Endometrium (tissue), 2 donors: ENCODE measurements around the gene SYCP2.
A peak's percentile ranks its signal among the peaks of the same experiment; 100 is the strongest.
"Not testable (repeated sequence)": the region's sequence is repeated elsewhere in the genome, so short reads cannot be mapped to it uniquely, and the experiment has no call there.

Experiments
- FAIRE-seq: peaks from 2 replicates; lab custom pipeline; 2012; peaks lifted over from hg19 to GRCh38; lab: Jason Lieb, UNC
- donor health status: control.
- donor health status: control.

The SYCP2 gene

GRCh38 chr20:59933296-59933848 lies at the start of gene SYCP2:
SYCP2 (minus strand) TSS chr20:59933637; CDS start chr20:59922413, 11,224 bp downstream.
- FAIRE-seq: no peak

GRCh38 chr20:59983076-59983475 lies 49.6 kb upstream of the SYCP2 start:
- no peak for FAIRE-seq

DNA sequence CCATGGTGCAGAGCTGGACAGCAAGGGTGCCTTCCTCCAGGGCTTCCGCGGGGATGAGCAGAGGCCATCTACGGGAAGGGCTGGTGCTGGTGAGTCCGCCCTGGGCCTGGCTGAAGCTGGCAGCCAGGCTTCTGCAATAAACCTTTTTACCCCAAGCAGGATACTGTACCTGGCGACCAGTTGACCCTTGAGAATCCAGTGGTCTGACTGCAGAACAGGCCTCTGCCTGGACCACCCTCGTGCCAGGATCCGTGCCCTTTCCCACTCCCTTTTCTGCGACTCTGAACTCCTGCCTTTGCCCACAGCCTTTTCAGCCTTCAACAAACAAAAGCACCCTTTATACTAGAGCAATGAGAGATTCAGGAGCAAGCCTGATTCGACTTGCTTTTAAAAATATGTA lies 43.6 kb upstream of the SYCP2 start:
- no peak for FAIRE-seq

- FAIRE-seq: no peak
These were observed 42.8 kb upstream of the SYCP2 start for GRCh38 chr20:59976156-59976782.

DNA sequence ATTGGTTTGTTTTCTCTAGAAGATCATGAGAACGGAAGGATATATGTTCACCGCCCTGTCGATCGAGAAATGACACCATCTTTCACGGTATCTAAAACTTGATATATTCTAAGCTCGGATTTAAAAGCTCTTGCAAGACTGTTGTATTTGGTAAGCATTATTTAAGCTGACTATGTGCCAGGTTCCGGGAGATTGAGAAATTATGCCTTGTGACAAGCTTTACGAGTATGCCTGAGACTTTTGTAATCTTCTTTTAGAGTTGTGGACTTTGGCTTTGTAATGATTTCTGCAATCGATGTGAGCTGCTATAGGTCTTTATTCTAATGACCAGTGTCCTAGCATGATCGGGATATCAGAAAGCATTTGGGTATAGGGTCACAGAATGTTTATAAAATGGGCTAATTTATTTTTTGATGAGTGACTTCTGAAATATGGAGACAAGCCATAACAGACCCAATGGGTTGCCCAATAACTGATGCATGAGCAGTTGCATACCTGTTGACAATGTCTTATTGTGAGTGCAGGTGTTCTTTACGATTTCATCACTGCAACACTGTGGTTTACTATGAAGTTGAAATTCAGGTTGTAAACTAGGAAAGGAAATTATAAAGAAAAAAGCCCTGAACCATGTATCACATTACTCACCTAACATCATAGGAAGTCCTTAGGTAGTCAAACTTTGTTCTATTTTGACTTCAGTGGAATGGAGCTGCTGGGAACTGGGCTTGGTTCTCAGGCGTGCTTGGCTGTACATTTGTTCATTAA lies 38.8 kb upstream of the SYCP2 start:
- no peak for FAIRE-seq

DNA sequence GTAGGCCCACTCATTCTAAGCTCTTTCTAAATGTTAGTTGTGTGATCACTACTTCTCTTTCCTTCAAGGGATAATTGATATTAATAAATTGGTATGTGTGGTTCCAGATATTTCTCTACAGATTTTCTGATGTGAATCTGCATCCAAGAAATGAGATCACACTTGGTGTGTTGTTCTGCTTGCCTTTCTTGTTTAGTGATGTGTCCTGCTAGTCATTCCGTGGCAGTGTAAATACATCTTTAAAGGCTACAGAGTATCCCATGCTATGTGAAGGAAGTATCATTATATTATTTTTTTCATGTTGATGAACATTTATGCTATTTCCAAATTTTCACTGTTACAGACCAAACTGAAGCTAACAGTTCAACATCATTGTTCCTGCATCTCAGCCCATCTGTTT lies 38.0 kb upstream of the SYCP2 start:
- FAIRE-seq: no peak

- FAIRE-seq: no peak
These were observed 33.0 kb upstream of the SYCP2 start for GRCh38 chr20:59966428-59966827.

- no peak for FAIRE-seq
These were observed 28.7 kb upstream of the SYCP2 start for GRCh38 chr20:59962155-59962554.

DNA sequence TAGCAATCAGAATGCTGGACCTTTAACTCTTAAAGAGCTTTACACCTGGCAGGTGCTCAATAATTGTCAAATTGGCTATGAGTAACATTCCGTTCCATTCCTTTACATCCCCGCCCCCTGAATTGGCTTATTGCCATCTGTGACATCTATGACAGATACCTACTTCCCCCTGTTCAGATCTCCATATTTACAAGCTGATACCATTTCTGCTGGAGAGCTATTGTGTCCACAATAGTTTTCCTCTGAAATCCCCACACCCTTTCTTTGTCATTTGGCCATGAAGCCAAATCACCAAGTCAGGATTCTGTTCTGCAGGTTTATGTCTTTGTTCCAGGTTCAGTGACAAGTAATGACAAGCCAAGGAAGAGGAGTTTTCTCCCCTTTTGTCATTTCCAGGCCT lies 28.0 kb upstream of the SYCP2 start:
- FAIRE-seq: no peak

DNA sequence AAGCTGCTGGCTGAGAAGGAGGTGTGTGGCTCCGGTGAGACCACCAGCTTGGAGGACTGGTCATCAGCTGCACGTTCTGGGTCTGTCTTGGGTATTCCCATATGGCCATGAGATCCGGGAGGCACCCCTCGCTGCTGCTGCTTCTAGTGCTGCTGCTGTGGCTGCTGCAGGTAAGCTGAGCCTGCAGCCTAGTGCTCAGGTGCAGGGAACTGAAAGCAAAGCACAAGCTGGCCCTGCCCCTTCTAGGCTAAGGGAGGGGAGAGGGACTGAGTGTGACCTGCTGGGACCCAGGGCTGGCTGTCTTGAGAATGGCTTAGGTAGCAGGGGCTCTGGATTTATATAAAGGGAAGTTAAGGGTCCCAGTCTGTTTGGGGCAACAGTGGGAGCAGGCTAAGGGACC lies 25.2 kb upstream of the SYCP2 start:
- no peak for FAIRE-seq

DNA sequence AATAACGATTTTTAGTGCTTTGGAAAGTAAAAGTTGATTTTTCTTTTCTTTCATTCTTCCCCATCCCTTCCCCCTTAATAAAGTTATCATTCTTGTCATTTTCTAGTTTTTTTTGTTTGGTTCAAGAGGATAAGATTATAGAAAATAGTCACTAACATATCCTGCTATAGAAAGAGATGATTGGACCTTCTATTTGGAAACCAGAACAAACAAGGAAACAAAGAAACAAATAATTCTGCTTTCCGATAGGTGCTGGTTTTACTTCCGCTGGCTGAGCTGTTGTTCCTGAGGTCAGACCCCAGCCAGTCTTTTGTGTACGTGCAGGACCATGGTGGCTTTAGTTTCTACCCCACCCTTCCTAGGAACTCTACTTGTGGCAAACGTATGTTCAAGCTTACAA lies 24.7 kb upstream of the SYCP2 start, which contains the start of gene CDH26:
TSS of gene CDH26 (plus strand) at position 301 of the 400 bp plus-strand sequence. CDS start 304 bp downstream, outside the sequence.
- FAIRE-seq: no peak

- not testable (repeated sequence) for FAIRE-seq
These were observed 24.1 kb upstream of the SYCP2 start for GRCh38 chr20:59957568-59957967.

DNA sequence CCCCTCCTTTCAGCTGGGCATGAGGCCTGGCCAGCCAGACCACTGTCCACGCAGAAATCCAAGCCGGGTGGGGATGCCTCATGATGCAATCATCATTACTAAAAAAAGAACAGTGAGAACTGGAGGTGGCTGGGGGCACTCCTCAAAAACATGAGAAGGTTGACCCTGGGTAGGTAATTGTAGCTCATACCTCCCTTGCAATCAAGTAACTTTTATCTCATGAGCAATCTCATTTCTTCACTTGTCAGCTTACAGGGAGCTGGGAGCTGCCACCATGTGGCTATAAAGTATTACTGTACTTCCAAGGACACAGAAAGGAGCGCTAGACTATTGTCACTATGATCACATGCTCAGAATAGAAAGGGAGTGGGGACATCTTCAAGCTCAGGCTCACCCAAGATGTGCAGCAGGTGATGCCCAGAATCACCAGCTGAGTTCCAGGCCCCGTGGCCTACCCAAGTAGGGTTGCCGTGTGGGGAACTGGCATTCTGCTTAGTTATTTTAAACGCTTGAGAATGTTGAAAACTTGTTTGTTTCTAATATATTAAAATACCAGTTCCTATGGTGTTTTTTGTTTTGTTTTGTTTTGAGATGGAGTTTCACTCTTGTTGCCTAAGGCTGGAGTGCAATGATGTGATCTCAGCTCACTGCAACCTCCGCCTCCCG lies 21.8 kb upstream of the SYCP2 start:
- no peak for FAIRE-seq

GRCh38 chr20:59954718-59955117 lies 21.3 kb upstream of the SYCP2 start:
- FAIRE-seq: no peak

DNA sequence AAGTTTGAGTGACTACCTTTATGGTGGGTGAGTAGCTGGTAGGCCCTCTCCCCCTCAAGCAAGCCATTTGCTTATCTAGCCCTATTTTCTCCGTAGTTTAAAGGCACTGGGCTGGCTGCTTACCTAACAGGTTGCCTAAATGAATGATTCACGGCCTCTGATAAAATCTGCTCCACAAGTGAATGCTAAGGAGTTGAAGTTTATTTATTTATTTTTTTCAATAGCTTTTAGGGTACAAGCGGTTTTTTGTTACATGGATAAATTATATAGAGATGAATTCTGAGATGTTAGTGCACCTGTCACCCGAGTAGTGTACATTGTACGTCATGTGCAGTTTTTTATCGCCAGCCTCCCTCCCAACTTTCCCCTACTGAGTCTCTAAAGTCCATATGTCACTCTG lies 16.5 kb upstream of the SYCP2 start:
- FAIRE-seq: no peak

- peak; percentile 92 for FAIRE-seq
These were observed 15.6 kb upstream of the SYCP2 start for GRCh38 chr20:59948828-59949720.

DNA sequence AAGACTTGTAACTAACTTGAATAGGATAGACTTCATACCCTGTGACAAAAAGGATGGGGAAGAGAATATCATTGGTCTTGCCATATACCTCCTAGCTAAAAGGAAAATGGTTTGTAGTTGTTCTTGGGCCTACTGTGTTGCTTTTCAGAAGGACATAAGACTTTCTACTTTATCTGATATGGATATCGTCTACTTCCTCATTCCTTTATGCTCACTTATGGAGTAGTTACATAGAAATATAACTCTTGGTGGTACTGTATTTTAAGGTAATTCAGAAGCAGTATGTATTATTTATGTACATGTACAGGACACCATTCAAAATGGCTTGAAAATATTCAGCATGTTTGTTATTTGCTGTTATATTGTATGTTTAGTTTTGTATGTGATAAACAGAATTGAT lies 14.8 kb upstream of the SYCP2 start:
- no peak for FAIRE-seq

DNA sequence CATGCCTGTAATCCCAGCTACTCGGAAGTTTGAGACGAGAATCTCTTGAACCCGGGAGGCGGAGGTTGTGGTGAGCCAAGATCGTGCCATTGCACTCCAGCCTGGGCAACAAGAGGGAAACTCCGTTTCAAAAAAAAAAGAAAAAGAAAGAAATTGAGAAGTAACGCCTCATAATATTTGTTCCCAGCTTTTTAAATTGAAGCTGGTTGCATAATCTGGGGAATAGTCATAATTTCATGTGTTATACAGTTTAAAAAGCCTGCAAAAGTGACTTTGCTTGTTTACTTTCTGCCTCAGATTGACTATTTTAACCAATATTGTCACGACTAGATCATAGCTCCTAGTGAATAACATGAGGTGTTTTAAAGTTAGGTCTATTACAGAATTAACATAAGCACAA lies 13.9 kb upstream of the SYCP2 start:
- FAIRE-seq: no peak

GRCh38 chr20:59945731-59946130 lies 12.3 kb upstream of the SYCP2 start:
- no peak for FAIRE-seq

- FAIRE-seq: no peak
These were observed 11.7 kb upstream of the SYCP2 start for GRCh38 chr20:59945175-59945574.

DNA sequence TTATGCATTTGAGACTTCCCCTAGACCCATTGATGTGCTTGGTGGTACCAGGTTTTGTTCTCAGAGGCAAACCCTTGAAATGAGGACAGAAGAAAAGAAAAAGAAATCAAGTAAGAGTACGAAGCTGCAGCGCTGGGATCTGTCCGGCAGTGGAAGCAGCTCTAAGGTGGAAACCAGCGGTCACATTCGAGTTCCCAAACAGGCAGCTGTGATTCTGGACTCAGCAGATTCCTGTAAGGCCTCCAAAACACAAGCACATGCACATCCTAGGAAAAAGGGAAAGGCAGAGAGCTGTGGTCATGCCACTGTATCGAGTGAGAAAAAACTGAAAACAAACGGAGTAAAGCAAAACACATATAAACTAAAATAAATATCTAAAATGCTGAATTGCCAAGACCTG lies 11.3 kb upstream of the SYCP2 start:
- no peak for FAIRE-seq

DNA sequence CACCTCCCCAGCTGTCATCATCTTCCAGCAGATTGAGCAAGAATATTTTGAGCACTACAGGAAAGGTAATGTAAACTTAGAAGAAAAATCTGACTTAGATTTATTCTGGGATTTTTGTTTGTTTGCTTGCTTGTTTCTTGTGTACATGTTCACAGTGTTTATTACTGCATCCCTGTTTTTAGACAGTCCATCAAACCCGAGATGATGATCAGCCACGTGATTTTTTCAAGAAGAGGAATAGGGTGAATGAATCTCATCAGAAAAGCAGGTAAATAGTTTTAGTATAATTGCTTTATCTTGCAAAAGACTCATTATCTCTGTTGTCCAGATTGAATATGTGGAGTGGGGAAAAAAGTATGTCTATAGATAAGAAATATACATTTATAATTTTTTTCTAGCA lies 8.8 kb upstream of the SYCP2 start:
- FAIRE-seq: no peak
